ENCODE data around the gene PSMB7. TPM values are rescaled to one million over a fixed set of nuclear protein-coding genes. Genes with fewer than 3 reads are reported as not detected.

PSMB7 gene
- total and polyA plus RNA-seq, 2 of the 8 experiments (the other 6 are each of a cell fraction or from before 2014, with no cell fraction given) = 222 to 357 TPM

DNA sequence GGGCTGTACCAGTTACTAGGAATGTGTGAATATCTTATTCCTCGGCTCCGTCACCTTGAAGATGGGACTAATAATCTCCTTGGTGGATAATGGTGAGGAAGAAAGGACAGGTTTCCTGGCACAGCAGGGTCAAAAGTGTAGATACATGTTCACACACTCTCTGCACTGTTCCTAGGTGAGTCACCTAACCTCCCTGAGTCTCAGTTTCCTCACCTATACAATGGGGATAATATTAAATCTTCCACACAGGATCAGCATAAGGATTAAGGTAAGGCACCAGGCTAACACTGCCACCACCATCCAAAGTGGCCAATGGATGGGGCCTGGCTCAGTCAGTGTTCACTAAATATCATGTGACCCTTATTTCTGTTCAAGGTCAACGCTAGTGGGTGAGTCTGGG is 66.9 kb downstream of the PSMB7 start (continued):
- no peak for TF ChIP-seq EGR1 (IDR thresholded peaks at IDR 0.05; ENCODE audit: borderline replicate concordance, low read depth, low read length)
- no peak for TF ChIP-seq POU5F1 (IDR thresholded peaks at IDR 0.05; ENCODE audit: low read depth, low read length)
- TF ChIP-seq CREB1 (IDR thresholded peaks at IDR 0.05) = no peak
- no peak for TF ChIP-seq ATF2 (IDR thresholded peaks at IDR 0.05; ENCODE audit: low read length)
- no peak for TF ChIP-seq BCL11A (IDR thresholded peaks at IDR 0.05; ENCODE audit: low read depth in 2 of 2, low read length in 2 of 2)
- TF ChIP-seq RNF2 (IDR thresholded peaks at IDR 0.05; ENCODE audit: borderline replicate concordance, low read depth, low read length, missing control alignments, poor library complexity, severe bottlenecking) = no peak
- no peak for TF ChIP-seq CHD1 (IDR thresholded peaks at IDR 0.05; ENCODE audit: low read depth, low read length)

Measured in H1 (cell line).